Keratinocyte (primary cell): ENCODE results near the gene RASGEF1B.

Experiments
- EZH2 ChIP-seq: IDR thresholded peaks from one replicate; pipeline ENCODE4 v1.6.1; 2012; ENCODE audit warnings: inconsistent platforms, mild to moderate bottlenecking, low read length, moderate library complexity
- TF ChIP-seq, protein P1 (sequence below), 3 experiments: IDR thresholded peaks in 1 of 3; conservative IDR thresholded peaks in 1 of 3; optimal IDR thresholded peaks in 1 of 3; 2 replicates in 2 of 3; 3 replicates in 1 of 3; pipeline versions ENCODE3 to v1.5.1; 2011; ENCODE audit warnings: low read length in 3 of 3, mild to moderate bottlenecking in 3 of 3, moderate library complexity in 2 of 3, control low read depth in 1 of 3, inconsistent platforms in 1 of 3; ENCODE audit not compliant: insufficient read depth in 2 of 3; ENCODE audit errors: extremely low read depth in 1 of 3

DNA sequence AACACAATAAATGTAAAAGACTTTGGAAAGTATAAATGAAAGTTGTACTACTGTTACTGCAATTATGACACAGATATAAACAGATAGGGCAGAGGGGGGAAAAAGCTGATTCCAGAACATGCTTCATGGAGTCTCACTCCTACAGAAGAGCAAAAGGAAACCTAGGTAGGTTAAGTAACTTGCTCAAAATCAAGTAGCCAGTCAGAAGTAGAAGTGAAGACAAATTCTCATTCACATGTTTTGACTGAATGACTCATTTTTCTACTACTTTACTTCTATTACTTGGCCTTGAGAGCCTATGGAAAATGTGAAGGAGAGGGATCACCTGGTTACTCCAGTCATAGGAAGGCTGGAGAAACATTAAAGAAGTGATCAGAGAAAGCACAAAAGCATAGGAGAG is 23.6 kb upstream of the RASGEF1B start:
- TF ChIP-seq, protein P1, sequence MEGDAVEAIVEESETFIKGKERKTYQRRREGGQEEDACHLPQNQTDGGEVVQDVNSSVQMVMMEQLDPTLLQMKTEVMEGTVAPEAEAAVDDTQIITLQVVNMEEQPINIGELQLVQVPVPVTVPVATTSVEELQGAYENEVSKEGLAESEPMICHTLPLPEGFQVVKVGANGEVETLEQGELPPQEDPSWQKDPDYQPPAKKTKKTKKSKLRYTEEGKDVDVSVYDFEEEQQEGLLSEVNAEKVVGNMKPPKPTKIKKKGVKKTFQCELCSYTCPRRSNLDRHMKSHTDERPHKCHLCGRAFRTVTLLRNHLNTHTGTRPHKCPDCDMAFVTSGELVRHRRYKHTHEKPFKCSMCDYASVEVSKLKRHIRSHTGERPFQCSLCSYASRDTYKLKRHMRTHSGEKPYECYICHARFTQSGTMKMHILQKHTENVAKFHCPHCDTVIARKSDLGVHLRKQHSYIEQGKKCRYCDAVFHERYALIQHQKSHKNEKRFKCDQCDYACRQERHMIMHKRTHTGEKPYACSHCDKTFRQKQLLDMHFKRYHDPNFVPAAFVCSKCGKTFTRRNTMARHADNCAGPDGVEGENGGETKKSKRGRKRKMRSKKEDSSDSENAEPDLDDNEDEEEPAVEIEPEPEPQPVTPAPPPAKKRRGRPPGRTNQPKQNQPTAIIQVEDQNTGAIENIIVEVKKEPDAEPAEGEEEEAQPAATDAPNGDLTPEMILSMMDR (optimal IDR thresholded peaks at IDR 0.05 in 1 of 3, IDR thresholded peaks at IDR 0.05 in 1 of 3, conservative IDR thresholded peaks at IDR 0.05 in 1 of 3; ENCODE audit: extremely low read depth in 1 of 3, insufficient read depth in 2 of 3, low read length in 3 of 3): no peak
- TF ChIP-seq EZH2: no peak
